ENCODE data around the gene RCSD1. TPM values are rescaled to one million over a fixed set of nuclear protein-coding genes. Genes with fewer than 3 reads are reported as not detected.

Gene RCSD1
- total and polyA plus RNA-seq, 10 of the 15 experiments (the other 5 are each of a cell fraction or from before 2014, with no cell fraction given): 11.4 to 78.3 (median 71.6) TPM

DNA sequence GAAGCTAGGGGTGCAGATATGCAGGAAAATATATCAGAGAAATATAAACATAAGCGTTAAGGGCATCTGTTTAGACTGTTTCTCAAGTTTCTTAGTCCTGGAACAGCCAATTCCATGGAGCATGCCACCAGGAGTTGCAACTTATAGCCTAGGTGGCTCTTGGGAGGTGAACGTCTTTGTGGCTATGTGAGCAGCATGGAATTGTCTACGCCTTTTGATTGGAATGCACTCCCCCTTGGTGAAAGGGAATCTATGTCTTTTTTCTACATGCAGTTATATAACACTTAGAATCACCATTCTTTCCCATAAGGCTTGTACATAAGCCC, 12.4 kb downstream of the RCSD1 start:
- POLR2A ChIA-PET: no interaction called here
- FAIRE-seq: no peak
- H3K79me2 ChIP-seq (ENCODE audit: control insufficient read depth, insufficient read depth, low read length): peaks cover 49% of the 10 kb centered on the region

More for the DNA sequence above, 12.4 kb downstream of the RCSD1 start:
- in situ Hi-C loops (cut with MboI) (no loop called here), intact Hi-C loops (cut with micrococcal nuclease; ENCODE audit: unreplicated experiment) (no loop called here)
- Histone ChIP-seq H3K27ac (ENCODE audit: control insufficient read depth, insufficient read depth) (no peak overlapping the region), H2AFZ (ENCODE audit: control insufficient read depth, low read depth, low read length) (no peak overlapping the region), H3K4me2 (ENCODE audit: control insufficient read depth, insufficient read depth) (no peak overlapping the region), H3K9ac (ENCODE audit: control insufficient read depth, insufficient read depth, low read length) (no peak overlapping the region), H4K20me1 (ENCODE audit: control insufficient read depth, insufficient read depth) (peaks cover 3% of the 10 kb centered on the region; the same call in 1 of the 2 replicates), H3K27me3 (replicated peaks in 1 of 2; ENCODE audit: control insufficient read depth in 2 of 2, insufficient read depth in 2 of 2, low read length in 1 of 2) (no peaks in the 10 kb centered on the region), H3K36me3 (ENCODE audit: control insufficient read depth in 2 of 2, insufficient read depth in 2 of 2, low read length in 1 of 2) (peaks cover 0 to 41% of the 10 kb centered on the region in 2 experiments), H3K4me1 (ENCODE audit: control insufficient read depth, insufficient read depth, low read length) (peaks cover 9% of the 10 kb centered on the region), H3K4me3 (no peak overlapping the region), H3K9me3 (replicated peaks; ENCODE audit: control insufficient read depth, insufficient read depth, low read length) (no peaks in the 10 kb centered on the region)
- ATAC-seq: no peak
- WGBS (ENCODE audit: insufficient coverage, insufficient replicate concordance, low lambda C conversion rate, missing lambda C conversion rate): 81% methylated on average over 3 of the region's 3 CpGs
- BruUV-seq (replicated peaks): no TSS peak
- CTCF ChIA-PET: interaction anchor here (0.7 to 1.0 kb wide), 2 partner anchors 26 to 46 kb away, joined by 3 read pairs; no protein-coding TSS in a partner anchor
- SMC1A ChIA-PET (ENCODE audit: uncharacterized antibody, unreplicated experiment): interaction anchor here (1.0 to 1.2 kb wide), 2 partner anchors 11 to 46 kb away, joined by 5 read pairs; no protein-coding TSS in a partner anchor
- RAD21 ChIA-PET (ENCODE audit: unreplicated experiment): interaction anchor here (1.4 kb wide), 1 partner anchor 34 kb away, joined by 3 read pairs; no protein-coding TSS in a partner anchor
- TF ChIP-seq ZNF622 (IDR thresholded peaks at IDR 0.05): no peak
- no peak for TF ChIP-seq ESRRA (IDR thresholded peaks at IDR 0.05; ENCODE audit: low read length)
- no peak for TF ChIP-seq SREBF1 (IDR thresholded peaks at IDR 0.05; ENCODE audit: low read length)
- TF ChIP-seq CEBPB (IDR thresholded peaks at IDR 0.05; ENCODE audit: borderline replicate concordance in 1 of 2, low read depth in 2 of 2, low read length in 2 of 2): no peak
- TF ChIP-seq ASH2L (IDR thresholded peaks at IDR 0.05; ENCODE audit: borderline replicate concordance, low read depth): no peak
- no peak for TF ChIP-seq FOS (IDR thresholded peaks at IDR 0.05; ENCODE audit: borderline replicate concordance, extremely low read depth, insufficient read length)
- TF ChIP-seq CHD2 (IDR thresholded peaks at IDR 0.05; ENCODE audit: borderline replicate concordance, low read depth, low read length): no peak
- no peak for TF ChIP-seq POLR2AphosphoS5 (IDR thresholded peaks at IDR 0.05; ENCODE audit: low read length)
- TF ChIP-seq, protein P1, sequence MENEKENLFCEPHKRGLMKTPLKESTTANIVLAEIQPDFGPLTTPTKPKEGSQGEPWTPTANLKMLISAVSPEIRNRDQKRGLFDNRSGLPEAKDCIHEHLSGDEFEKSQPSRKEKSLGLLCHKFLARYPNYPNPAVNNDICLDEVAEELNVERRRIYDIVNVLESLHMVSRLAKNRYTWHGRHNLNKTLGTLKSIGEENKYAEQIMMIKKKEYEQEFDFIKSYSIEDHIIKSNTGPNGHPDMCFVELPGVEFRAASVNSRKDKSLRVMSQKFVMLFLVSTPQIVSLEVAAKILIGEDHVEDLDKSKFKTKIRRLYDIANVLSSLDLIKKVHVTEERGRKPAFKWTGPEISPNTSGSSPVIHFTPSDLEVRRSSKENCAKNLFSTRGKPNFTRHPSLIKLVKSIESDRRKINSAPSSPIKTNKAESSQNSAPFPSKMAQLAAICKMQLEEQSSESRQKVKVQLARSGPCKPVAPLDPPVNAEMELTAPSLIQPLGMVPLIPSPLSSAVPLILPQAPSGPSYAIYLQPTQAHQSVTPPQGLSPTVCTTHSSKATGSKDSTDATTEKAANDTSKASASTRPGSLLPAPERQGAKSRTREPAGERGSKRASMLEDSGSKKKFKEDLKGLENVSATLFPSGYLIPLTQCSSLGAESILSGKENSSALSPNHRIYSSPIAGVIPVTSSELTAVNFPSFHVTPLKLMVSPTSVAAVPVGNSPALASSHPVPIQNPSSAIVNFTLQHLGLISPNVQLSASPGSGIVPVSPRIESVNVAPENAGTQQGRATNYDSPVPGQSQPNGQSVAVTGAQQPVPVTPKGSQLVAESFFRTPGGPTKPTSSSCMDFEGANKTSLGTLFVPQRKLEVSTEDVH (IDR thresholded peaks at IDR 0.05; ENCODE audit: low read depth, partially characterized antibody): no peak
- TF ChIP-seq HDAC2 (IDR thresholded peaks at IDR 0.05): no peak
- no peak for DNase-seq (ENCODE audit: low read depth, low spot score)

Measured in GM12878 (cell line).